Activated CD8-positive, alpha-beta memory T cell treated with anti-CD3 and anti-CD28 coated beads for 1 hour (primary cell): ENCODE results near the gene CACNA2D2.
"Not testable (repeated sequence)": the region's sequence is repeated elsewhere in the genome, so short reads cannot be mapped to it uniquely, and the experiment has no call there.

ENCODE experiments used
- DNase-seq, 2 donors: peaks; one replicate each; pipeline ENCODE4 v3.0.0-alpha.2; 2020; ENCODE audit warnings: low read depth in 1 of 2; ENCODE audit errors: extremely low read depth in 1 of 2

Gene CACNA2D2

GRCh38 chr3:50530001-50530970 is 26.9 kb upstream of the CACNA2D2 start:
- DNase-seq, result no peak

- DNase-seq, result peak in 1 of 2 donors; percentile 11
These were observed 22.6 kb upstream of the CACNA2D2 start for GRCh38 chr3:50525987-50526386.

GRCh38 chr3:50525191-50525910 is 21.9 kb upstream of the CACNA2D2 start:
- DNase-seq, result no peak

GRCh38 chr3:50524746-50525145 is 21.3 kb upstream of the CACNA2D2 start:
- no peak for DNase-seq

GRCh38 chr3:50523279-50523811 is 19.9 kb upstream of the CACNA2D2 start:
- DNase-seq, result no peak

- DNase-seq, result no peak
These were observed 18.1 kb upstream of the CACNA2D2 start for GRCh38 chr3:50521572-50521971.

- DNase-seq, result no peak
These were observed 17.4 kb upstream of the CACNA2D2 start for GRCh38 chr3:50520849-50521248.

- peak; percentile 36 to 58 for DNase-seq
These were observed 16.1 kb upstream of the CACNA2D2 start for GRCh38 chr3:50519471-50520089.

GRCh38 chr3:50518436-50518835 is 15.0 kb upstream of the CACNA2D2 start:
- no peak for DNase-seq

GRCh38 chr3:50517721-50518206 is 14.3 kb upstream of the CACNA2D2 start:
- DNase-seq, result no peak

GRCh38 chr3:50516440-50516871 is 13.0 kb upstream of the CACNA2D2 start:
- DNase-seq, result no peak

GRCh38 chr3:50515565-50516439 is 12.4 kb upstream of the CACNA2D2 start:
- DNase-seq, result no peak

- DNase-seq, result not testable (repeated sequence)
These were observed 9.5 kb upstream of the CACNA2D2 start for GRCh38 chr3:50512908-50513307.

GRCh38 chr3:50512131-50512530 is 8.7 kb upstream of the CACNA2D2 start:
- DNase-seq, result no peak

GRCh38 chr3:50510325-50510724 is 6.9 kb upstream of the CACNA2D2 start:
- no peak for DNase-seq

GRCh38 chr3:50509715-50510114 is 6.3 kb upstream of the CACNA2D2 start:
- no peak for DNase-seq

GRCh38 chr3:50508821-50509220 is 5.4 kb upstream of the CACNA2D2 start:
- no peak for DNase-seq

GRCh38 chr3:50506169-50506568 is 2.7 kb upstream of the CACNA2D2 start:
- DNase-seq, result no peak

- DNase-seq, result no peak
These were observed 1.2 kb upstream of the CACNA2D2 start for GRCh38 chr3:50504681-50505080.
